GM18505 (cell line): ENCODE data around the gene STAG2.
"Not testable (repeated sequence)": the region's sequence is repeated elsewhere in the genome, so short reads cannot be mapped to it uniquely, and the experiment has no call there.

Experiments
- ATAC-seq: cut with Tn5 transposase; IDR thresholded peaks from one replicate; pipeline ENCODE4 v1.9.1; 2021; ENCODE audit not compliant: unreplicated experiment
- POLR2A ChIP-seq: IDR thresholded peaks from 4 replicates; pipeline ENCODE4 v1.6.1; 2011; ENCODE audit warnings: borderline replicate concordance; ENCODE audit not compliant: insufficient read depth, insufficient read length; ENCODE audit errors: extremely low read depth

Gene STAG2

GRCh38 chrX:124125471-124125870 lies 164.0 kb downstream of the STAG2 start:
- ATAC-seq: no peak
- no peak for TF ChIP-seq POLR2A

DNA sequence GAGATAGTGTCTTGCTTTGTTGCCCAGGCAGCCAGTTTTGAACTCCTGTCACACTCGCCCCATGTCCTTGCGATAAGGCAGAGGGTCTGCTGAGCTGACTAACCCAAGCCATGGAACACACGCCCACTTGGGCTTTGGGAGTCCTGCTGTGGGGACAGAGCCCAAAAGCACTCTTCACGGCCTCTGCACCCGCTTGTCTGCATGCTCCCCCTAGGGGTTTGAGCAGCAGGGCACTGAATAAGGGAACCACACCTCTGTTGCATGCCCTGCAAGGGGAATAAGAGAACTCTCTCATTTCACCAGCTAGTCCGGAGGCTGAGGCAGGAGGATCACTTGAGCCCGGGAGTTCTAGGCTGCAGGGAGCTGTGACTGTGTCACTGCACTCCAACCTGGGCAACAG lies 166.0 kb downstream of the STAG2 start:
- no peak for TF ChIP-seq POLR2A
- no peak for ATAC-seq

- ATAC-seq: not testable (repeated sequence)
Measured at GRCh38 chrX:124132437-124132836, 170.9 kb downstream of the STAG2 start.

GRCh38 chrX:124145749-124146148 lies 184.2 kb downstream of the STAG2 start:
- ATAC-seq: no peak

GRCh38 chrX:124151195-124151594 lies 189.7 kb downstream of the STAG2 start:
- TF ChIP-seq POLR2A: no peak
- no peak for ATAC-seq

More at GRCh38 chrX:124145749-124146148, 184.2 kb downstream of the STAG2 start:
- TF ChIP-seq POLR2A: no peak
